Left hindlimb (tissue), 1 donor: ENCODE results near the gene CPT1C.
"Not testable (repeated sequence)": the region's sequence is repeated elsewhere in the genome, so short reads cannot be mapped to it uniquely, and the experiment has no call there.

Experiments
- DNase-seq: peaks from one replicate; pipeline ENCODE4 v3.0.0-alpha.2; 2018

CPT1C gene

DNA sequence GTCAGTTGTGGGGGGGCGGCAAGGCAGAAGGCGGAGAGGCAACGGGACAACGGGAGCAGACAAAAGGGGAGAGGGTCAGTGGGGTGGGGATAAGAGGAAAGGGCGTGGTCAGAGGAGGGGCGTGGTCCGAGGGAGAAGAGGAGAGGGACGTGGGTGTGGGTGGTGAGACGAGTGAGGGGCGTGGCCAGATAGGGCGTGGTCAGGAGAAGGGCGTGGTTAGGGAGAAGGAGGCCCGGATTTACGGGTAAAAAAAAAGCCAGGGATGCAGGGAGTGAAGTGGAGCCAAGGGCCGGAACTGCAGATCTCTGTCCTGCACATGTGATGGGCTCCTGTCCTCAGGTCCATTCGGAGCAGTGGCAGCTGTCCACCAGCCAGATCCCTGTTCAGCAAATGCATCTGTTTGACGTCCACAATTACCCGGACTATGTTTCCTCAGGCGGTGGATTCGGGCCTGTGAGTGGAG is 21.5 kb downstream of the CPT1C start:
- no peak for DNase-seq

DNA sequence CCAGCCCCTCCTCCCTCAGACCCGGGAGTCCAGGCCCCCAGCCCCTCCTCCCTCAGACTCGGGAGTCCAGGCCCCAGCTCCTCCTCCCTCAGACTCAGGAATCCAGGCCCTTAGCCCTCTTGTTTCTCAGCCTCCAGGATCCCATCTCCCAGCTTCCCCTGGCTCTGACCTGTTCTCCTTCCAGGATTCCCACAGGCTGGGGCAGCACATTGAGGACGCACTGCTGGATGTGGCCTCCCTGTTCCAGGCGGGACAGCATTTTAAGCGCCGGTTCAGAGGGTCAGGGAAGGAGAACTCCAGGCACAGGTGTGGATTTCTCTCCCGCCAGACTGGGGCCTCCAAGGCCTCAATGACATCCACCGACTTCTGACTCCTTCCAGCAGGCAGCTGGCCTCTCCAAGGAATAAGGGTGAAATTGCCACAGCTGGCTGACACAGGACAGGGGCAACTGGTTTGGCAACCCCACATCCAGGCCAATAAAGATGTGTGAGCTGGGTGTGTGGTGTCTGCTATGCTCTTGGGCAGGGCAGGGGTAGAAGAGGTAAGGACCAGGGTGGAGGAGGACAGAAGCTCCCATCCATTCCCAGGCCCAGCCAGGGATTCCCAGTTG is 22.4 kb downstream of the CPT1C start:
- DNase-seq, result no peak

DNA sequence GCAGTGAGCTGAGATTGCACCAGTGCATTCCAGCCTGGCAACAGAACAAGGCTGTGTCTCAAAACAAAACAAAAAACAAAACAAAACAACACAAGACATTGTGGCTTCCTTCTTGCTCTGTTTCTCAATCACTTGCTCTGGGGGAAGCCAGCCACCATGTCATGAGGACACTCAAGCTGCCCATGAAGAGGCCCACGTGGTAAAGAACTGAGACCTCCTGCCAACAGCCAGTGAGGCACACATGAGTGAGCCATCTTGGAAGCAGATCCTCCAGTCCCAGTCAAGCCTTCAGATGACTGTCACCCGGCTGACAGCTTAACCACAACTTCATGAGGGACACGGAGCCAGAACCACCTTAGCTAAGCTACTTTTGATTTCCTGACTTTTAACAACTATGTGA is 25.2 kb downstream of the CPT1C start:
- DNase-seq, result no peak

- no peak for DNase-seq
Measured at GRCh38 chr19:49718511-49718910, 27.6 kb downstream of the CPT1C start.

GRCh38 chr19:49718991-49719390 is 28.1 kb downstream of the CPT1C start:
- no peak for DNase-seq

- not testable (repeated sequence) for DNase-seq
Measured at GRCh38 chr19:49719420-49719819, 28.5 kb downstream of the CPT1C start.

- peak; percentile 51 for DNase-seq
Measured at GRCh38 chr19:49727217-49728030, 36.5 kb downstream of the CPT1C start.

DNA sequence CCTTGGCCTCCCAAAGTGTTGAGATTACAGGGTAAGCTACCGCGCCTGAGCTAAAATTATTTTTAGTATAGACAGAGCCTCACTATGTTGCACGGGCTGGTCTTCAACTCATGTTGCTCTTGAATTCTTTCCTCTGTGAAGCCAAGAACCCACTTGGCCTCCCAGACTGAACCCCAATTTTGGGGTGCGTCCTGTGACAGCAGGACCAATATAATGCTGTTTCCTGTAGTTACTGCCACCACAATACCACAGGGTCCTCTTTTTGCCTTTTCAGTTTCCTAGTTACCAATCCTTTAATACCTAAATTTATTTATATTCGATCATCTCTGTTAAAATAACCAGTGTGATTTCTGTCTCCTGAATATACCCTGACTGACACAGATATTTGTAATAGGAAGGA is 39.2 kb downstream of the CPT1C start:
- DNase-seq, result no peak

DNA sequence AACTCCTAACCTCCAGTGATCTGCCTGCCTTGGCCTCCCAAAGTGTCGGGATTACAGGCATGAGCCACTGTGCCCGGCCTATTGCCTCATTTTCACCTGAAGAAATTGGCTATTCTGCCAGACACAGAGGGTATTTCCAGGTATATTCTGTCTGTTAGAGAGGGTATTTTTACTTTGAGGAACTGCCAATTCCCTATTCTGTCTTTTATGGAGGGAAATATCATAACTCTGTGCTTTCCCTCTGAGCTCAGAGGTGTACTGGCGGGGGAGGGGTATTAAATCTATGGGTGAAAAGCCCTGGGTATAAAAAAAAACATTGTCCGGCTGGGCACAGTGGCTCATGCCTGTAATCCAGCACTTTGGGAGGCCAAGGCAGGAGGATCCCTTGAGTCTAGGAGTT is 47.4 kb downstream of the CPT1C start:
- no peak for DNase-seq

DNA sequence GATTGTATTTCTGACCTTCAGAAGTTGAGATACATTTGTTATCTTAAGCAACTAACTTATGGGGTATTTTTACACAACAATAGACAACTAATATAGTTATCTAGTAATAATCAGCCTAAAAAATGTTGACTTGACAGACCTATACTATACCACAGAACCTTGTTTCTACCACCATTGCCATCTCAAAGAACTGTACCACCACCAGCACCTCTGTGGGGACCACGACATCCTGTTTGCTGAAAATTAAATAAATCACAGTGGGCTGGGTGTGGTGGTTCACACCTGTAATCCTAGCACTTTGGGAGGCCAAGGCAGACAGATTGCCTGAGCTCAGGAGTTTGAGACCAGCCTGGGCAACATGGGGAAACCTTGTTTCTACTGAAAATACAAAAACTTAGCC is 48.2 kb downstream of the CPT1C start:
- DNase-seq, result no peak

DNA sequence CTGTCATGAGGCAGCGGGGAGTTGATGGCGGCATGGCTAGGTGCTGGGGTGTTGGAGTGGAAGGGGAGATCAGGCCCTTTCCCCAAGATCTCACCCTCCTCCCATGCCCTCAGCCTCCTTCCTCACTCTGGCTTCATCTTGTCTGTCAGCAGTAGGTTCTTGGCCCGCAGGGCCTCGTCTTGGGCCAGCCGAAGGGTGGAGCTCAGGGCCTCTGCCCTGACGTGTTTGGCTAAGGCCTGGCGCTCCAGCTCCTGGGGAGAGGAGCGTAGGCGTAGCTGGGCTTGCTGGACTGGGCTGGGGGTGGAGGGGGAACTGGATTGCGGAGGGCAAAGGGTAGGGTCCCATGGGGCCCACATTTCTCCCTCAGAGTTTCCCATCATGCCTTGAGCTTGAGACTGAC is 49.0 kb downstream of the CPT1C start:
- DNase-seq, result no peak

DNA sequence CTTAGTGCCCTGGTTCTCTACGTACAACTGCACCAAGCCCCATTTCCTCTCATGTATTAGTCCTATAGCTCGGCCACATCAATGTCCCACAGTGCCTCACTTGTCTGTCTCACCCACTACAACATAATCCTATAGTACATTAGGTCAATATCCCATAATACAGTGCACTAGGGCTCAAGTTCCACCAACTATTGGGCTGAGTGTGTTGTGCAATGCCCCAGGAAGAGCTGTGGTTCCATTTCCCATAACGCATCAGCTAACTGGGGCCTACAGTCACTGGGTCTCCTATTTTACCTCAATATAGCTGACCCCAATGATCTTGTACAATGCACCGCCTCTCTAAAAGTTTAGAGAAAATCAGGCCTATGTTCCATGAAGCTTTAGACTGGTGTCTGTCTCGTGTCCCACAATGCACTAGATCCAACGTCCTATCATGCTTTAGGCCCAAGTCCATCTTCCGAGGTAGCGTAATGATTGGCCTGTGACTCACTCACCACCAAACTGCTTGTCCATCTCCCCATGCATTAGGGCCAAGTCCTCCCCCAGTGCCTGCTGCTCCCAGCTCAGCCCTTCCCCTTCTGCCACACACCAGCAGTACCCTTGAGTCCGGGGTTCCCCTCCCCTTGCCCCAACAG is 50.4 kb downstream of the CPT1C start:
- DNase-seq, result no peak

DNA sequence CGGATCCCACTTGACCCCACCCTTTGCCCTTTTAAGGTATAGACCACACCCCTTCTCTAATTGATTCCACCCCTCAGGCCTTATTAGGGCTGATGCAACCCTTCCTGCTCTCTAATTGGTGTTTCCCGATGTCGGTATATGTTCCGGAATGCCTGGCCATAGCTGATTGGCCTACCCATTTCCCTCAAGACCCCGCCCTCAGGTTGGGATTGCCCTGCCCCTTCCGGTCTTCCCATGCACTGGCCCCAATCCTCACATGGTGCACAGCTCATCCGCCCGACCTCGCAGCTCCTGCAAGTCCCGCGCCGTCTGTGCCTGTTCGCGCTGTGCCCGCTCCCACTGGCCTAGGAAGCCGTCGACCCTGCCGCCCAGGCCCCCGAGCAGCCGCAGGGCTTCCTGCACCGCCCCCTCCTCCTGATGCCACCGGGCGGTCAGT is 54.0 kb downstream of the CPT1C start:
- DNase-seq, result no peak

- peak; percentile 61 for DNase-seq
Measured at GRCh38 chr19:49746206-49746958, 55.5 kb downstream of the CPT1C start.

GRCh38 chr19:49749055-49749716 is 58.3 kb downstream of the CPT1C start:
- no peak for DNase-seq

DNA sequence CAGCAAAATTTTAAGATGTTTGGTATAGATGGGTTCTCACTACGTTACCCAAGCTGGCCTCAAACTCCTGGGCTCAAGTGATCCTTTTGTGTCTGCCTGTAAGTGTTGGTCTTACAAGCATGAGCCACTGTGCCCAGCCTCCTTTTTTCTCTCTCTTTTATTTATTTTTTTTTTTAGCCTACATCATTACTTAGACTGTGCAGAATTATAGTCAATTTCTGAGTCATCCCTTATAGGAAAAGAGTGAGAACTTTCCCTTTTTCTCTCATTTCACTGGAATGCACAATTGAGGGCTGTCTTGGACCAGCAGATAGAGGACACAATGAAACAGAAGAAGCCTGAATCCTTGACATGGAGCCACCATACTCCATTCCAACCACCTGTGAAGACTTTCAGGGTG is 58.9 kb downstream of the CPT1C start:
- no peak for DNase-seq

DNA sequence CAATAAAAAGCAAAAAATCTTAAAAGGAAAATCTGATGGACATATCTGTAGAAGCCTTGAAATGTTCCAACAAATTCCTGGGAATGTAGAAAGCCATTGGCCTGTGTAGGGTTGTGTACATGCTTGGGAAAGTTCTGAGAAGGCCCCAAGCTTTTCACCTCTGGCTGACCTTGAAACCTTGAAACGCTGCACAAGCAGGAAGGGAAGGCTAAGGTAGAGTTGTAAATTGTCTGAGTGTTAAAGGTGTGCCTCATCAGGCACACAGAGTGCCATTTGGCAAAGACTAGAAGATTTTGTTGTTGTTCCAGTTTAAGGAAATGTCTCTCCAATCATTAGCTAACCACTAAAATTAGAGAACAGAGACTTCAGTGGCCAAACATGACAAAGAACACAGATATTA is 61.8 kb downstream of the CPT1C start:
- no peak for DNase-seq

GRCh38 chr19:49755956-49756355 is 65.0 kb downstream of the CPT1C start:
- no peak for DNase-seq

DNA sequence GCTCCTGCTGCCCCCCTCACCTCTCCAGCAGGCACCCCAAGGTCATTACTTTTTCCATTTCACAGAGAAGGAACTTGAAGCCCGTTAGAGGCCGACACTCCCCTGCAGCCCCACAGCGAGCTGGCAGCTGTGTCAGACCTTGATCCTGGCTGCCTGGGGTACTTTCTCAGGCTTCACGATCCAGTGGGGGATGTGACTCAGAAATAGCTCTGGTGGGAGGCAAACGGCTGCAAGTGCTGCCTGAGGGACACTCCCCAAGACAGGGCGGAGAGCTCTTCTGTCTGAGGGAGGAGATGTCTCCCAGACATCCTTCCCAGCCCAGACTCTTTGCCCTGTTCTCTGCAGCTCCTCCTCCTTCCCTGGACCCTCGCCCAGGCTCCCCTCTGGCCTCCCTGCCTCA is 67.4 kb downstream of the CPT1C start:
- DNase-seq, result no peak

DNA sequence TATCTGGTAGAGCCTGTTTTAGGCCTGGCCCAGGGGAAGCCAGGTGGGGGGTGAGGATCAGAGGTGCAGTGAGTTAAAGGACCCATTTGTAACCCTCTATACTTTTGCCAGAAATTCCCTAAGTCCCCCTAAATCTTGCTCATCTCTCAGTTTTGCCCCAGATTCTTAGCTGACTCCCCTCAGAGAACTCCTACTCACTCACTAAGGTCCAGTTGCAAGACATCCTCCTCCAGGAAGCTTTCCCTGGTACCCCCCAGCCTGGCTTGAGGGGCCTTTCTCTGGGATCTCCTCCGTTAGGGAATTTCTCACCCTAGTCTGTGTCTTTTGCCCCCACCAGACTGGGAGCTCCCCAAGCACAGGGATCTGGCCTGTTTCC is 70.3 kb downstream of the CPT1C start:
- DNase-seq, result no peak

GRCh38 chr19:49761625-49762311 is 70.9 kb downstream of the CPT1C start:
- peak; percentile 56 for DNase-seq

- DNase-seq, result no peak
Measured at GRCh38 chr19:49763230-49763629, 72.3 kb downstream of the CPT1C start, which contains the start of gene TSKS. TSS of gene TSKS (minus strand) at chr19:49763306. CDS start at chr19:49763247, 59 bp downstream.
